Activated naive CD8-positive, alpha-beta T cell (primary cell): ENCODE data around the gene PFDN4.

ENCODE experiments used
- H3K27ac Mint-ChIP-seq: one replicate; pipeline ENCODE4 v1.8.0; 2021; ENCODE audit warnings: mixed read lengths
- H3K27me3 Mint-ChIP-seq: one replicate; pipeline ENCODE4 v1.8.0; 2021; ENCODE audit warnings: mixed read lengths
- H3K36me3 Mint-ChIP-seq: one replicate; pipeline ENCODE4 v1.8.0; 2021; ENCODE audit warnings: mixed read lengths
- H3K4me1 Mint-ChIP-seq: one replicate; pipeline ENCODE4 v1.8.0; 2021; ENCODE audit warnings: low read depth, mixed read lengths
- H3K4me3 Mint-ChIP-seq: one replicate; pipeline ENCODE4 v1.8.0; 2021; ENCODE audit warnings: mild to moderate bottlenecking, mixed read lengths
- H3K9me3 Mint-ChIP-seq: one replicate; pipeline ENCODE4 v1.8.0; 2021; ENCODE audit warnings: low read depth, mixed read lengths

Gene PFDN4, protein sequence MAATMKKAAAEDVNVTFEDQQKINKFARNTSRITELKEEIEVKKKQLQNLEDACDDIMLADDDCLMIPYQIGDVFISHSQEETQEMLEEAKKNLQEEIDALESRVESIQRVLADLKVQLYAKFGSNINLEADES

DNA sequence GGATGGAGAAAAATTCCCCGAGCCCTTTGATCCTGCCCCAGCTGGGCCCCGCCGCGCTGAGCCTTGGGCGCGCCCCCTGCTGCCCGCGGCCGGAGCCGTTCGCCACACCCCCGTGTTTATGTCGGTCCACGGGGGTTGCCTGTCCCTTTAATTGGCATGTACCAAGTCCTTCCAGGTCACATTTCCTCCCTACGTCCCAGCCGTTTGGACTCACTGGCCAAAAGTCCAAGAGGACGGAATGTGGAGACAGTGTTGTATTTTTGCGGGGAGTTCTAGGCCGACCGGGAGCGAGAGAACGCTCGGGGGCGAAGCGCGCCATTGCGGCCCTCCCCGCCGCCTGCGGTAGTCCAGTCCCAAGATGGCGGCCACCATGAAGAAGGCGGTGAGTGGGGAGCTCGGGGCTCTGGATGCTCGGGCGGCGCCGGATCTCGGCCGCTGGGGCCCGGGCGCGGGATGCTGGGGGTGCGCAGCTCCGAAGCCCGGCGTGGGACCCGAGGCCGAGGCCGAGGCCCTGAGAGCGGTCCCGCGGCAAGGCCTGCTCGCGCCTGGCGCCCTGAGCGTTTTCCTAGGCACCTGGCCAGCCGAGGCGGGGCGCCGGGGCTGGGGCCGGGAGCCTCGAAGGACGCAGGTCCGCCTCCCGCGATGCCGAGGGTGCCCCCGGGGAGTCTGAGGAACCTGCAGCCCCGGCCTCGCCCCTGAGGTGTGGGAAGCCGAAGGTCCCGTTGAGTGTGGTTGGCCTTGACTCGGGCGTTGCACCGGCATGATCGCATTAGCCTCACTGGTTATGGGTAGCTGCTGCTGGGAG lies at the start of gene PFDN4:
Gene PFDN4, plus strand, starts transcription at position 345 of the 805 bp plus-strand sequence. Its CDS starts 14 bp downstream, at position 359.
- peak within 1 kb of the TSS; percentile 100 for H3K27ac Mint-ChIP-seq
- H3K27me3 Mint-ChIP-seq: no peaks in the 10 kb centered on the region
- peaks cover 42% of the 10 kb centered on the region for H3K4me1 Mint-ChIP-seq
- peaks cover 2% of the 10 kb centered on the region for H3K36me3 Mint-ChIP-seq
- H3K9me3 Mint-ChIP-seq: no peaks in the 10 kb centered on the region
- H3K4me3 Mint-ChIP-seq: peak within 1 kb of the TSS; percentile 98

DNA sequence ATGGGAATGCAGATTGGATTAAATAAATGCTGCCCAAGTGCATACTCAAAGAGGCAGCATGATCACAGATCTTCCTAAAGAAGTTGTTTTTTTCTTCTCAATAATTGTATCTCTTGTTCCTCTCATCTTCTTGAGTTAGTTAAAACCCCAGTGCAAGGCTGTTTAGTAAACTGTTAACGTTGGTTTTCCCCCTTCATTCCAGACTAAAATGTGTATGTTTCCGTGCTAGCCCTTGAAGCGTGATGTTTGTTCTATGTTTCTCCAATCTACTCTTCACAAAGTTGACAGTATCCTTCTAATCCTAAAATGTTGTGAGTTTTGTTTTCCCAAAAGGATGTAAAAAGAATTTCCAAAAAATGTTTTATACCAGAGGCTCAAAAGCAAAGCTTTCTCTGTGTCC lies 49.7 kb upstream of the PFDN4 start:
- H3K4me1 Mint-ChIP-seq: no peaks in the 10 kb centered on the region
- H3K4me3 Mint-ChIP-seq: no peak overlapping the region
- no peak overlapping the region for H3K27ac Mint-ChIP-seq
- H3K27me3 Mint-ChIP-seq: peaks cover 13% of the 10 kb centered on the region
- H3K36me3 Mint-ChIP-seq: no peaks in the 10 kb centered on the region
- no peaks in the 10 kb centered on the region for H3K9me3 Mint-ChIP-seq

DNA sequence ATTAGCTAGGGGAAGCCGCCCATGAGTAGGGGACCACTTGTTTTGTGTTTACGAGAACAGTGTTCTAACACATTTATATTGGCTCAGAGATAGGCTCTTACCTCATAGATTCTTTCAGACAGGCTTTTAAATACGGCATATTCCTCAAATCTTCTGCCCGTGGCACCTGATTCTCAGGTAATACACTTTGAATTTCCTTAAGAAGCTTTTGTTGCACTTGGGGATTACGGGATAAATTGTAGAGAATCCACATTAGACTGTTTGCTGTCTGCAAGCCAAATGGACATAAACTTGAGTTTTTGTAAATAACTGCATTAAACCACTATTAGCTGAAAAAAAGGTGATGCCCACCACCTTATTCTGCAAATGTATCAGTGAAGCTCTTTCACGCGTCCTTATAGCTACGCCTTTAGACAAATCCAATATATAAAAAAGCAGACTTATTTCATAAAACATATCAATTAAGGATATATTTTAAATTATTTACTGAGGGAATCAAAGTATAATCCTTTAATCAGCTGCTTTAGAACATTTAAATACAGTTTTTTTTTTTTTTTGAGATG lies 49.0 kb upstream of the PFDN4 start:
- peaks cover 13% of the 10 kb centered on the region for H3K27me3 Mint-ChIP-seq
- H3K4me1 Mint-ChIP-seq: no peaks in the 10 kb centered on the region
- H3K4me3 Mint-ChIP-seq: no peak overlapping the region
- H3K9me3 Mint-ChIP-seq: no peaks in the 10 kb centered on the region
- H3K27ac Mint-ChIP-seq: no peak overlapping the region
- H3K36me3 Mint-ChIP-seq: no peaks in the 10 kb centered on the region

DNA sequence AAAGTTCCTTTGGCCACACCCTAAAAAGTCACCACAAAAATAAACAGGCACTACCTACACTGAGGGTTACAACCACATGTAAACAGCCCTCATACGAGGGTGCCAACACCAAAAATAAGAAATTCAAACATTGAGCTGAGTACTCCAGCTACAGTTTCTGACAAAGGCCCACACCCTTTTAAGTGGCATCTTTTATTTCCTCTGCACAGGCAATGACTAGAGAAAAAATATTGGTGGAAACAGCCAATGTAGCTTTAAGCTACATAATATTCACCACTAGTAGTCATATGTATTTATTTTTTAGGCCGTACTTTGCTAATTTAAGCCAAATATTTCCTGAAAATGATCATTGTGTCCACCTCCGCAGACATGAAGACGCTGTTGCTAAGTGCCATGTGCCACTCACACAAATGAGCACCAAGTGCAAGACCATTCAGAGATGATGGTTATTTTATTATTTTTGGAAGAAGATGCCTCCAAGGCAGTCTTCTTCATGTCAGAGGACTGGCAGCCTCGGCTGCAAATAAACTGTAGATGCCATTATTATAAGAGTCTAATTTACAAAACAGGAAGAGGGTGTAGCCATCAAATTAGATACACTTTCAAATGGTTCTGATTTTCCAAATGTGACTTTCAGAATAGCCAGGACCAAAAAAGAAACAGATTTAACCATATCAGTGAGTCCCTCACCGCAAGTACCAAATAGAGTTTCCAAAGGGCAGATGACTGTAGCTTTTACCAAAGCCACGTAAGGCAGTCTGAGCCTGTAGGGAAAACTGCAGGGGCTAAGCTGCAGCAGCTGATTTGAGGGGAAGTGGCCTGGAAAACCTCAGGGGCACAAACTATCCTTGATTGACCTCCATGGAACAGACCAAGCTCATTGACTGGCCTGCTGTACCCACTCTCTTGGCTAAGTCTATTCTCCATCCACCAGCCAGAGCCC lies 47.6 kb upstream of the PFDN4 start:
- no peak overlapping the region for H3K27ac Mint-ChIP-seq
- no peaks in the 10 kb centered on the region for H3K36me3 Mint-ChIP-seq
- no peaks in the 10 kb centered on the region for H3K9me3 Mint-ChIP-seq
- H3K4me1 Mint-ChIP-seq: no peaks in the 10 kb centered on the region
- H3K27me3 Mint-ChIP-seq: peaks cover 13% of the 10 kb centered on the region
- H3K4me3 Mint-ChIP-seq: no peak overlapping the region

DNA sequence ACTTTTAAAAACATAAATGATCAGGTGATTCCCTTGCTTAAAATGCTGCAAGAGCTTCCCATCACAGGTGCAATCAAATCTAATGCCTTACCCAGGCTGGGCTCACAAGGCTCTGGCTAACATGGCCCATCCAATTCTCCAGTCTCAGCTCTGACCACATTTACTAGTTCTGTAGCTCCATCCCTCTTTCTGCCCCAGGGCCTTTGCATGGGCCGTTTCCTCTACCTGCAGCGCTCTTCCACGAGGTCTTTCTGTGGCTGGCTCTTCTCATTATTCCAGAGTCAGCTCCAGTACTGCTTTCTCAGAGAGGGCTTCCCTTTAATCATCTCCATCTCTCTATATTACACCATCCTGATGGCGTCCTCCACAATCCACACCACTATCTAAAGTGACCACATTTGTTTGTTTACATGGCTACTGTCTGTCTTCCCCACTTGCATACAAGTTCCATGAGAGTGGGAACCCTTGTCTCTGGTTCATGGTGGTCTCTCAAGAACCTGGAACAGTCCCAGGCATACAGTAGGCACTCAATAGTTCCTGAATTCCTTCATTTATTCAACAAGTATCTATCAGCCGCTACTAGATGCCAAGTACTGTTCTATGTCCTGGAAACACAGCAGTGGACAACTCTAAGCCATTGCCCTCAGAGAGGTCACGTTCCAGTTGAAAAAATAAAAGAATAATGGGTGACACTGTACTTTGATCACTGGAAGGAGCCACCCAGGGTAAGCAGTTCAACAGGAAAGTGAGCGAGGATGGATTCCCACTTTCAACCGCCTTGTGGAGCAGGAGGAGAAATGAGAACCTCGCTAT lies 46.7 kb upstream of the PFDN4 start:
- no peak overlapping the region for H3K27ac Mint-ChIP-seq
- H3K9me3 Mint-ChIP-seq: no peaks in the 10 kb centered on the region
- no peaks in the 10 kb centered on the region for H3K4me1 Mint-ChIP-seq
- no peaks in the 10 kb centered on the region for H3K36me3 Mint-ChIP-seq
- H3K4me3 Mint-ChIP-seq: no peak overlapping the region
- H3K27me3 Mint-ChIP-seq: peaks cover 14% of the 10 kb centered on the region

DNA sequence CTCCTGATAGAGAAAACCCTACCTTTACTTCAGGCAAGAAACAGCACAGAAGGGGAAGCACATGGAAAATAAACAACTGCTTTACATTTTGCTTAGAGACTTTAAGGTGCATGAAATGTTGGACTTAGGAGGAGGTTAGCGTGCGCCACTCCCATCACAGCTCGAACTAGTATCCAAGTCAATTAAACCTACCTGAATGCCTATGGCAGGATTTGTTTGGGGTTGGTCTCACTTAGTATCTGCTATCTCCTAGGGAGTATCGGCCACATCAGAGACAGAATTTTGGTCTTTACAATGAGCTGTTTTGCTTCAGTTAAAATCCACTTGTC lies 46.1 kb upstream of the PFDN4 start:
- no peak overlapping the region for H3K4me3 Mint-ChIP-seq
- H3K27ac Mint-ChIP-seq: no peak overlapping the region
- no peaks in the 10 kb centered on the region for H3K36me3 Mint-ChIP-seq
- H3K27me3 Mint-ChIP-seq: peaks cover 14% of the 10 kb centered on the region
- H3K9me3 Mint-ChIP-seq: no peaks in the 10 kb centered on the region
- H3K4me1 Mint-ChIP-seq: no peaks in the 10 kb centered on the region

DNA sequence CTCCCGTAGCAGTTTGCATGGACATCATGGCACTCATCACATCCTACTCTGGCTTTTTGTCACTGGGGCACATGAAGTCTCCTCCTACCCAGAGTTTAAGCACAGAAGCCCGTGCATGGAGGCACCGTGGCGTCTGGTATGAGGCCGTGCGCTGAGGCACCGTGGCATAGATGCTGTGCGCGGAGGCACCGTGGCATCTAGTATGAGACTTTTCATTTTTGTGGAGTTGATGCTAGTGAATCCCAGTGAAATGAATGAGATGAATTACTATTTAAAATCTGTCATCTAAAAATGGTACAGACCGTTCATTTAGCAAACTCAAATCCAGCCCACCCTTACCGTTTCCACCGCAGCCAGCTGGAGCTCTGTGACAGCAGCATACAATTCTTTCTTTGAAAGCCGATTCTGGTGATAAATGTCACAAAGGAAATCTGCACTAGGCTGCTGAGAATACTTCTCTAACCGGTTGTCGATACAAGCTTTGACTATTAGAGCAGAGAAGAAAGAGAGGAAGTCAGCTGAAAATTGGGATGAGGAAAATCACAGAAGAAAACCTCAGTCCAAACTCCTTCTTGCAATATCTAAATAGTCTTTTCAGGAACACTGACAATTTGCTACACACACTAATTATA lies 45.4 kb upstream of the PFDN4 start:
- Mint-ChIP-seq H3K4me1 (no peaks in the 10 kb centered on the region), H3K27ac (no peak overlapping the region), H3K4me3 (no peak overlapping the region), H3K27me3 (peaks cover 18% of the 10 kb centered on the region), H3K9me3 (no peaks in the 10 kb centered on the region), H3K36me3 (no peaks in the 10 kb centered on the region)

DNA sequence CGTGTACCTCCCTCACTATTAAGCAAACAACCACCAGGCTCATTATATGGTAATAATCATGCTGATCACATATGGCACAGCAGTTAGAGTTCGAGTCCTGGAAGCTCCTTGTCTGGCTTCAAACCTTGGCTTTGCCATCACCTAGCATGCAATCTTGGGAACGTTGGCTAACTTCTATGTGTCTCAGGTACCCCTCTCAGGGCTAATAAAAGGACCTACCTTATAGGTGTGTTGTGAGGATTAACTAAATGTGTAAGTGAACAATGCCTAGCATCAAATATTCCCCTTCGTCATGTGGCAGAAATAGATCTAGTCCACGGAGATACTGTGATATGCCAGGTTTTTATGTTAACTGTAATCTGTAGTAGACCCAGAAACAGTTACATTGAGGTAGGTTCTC lies 44.5 kb upstream of the PFDN4 start:
- Mint-ChIP-seq H3K4me1 (no peaks in the 10 kb centered on the region), H3K4me3 (no peak overlapping the region), H3K27ac (no peak overlapping the region), H3K36me3 (no peaks in the 10 kb centered on the region), H3K9me3 (no peaks in the 10 kb centered on the region), H3K27me3 (peaks cover 25% of the 10 kb centered on the region)

DNA sequence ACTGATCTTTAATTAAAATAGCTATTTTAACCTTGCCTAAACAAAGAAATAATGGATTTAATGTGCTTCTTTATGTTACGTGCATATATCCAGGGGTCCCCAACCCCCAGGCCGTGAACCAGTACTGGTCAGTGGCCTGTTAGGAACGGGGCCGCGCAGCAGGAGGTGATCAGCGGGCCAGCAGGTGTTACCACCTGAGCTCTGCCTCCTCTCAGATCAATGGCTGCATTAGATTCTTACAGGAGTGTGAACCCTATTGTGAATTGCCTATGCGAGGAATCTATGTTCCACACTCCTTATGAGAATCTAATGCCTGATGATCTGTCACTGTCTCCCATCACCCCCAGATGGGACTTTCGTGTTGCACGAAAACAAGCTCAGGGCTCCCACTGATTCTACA lies 42.9 kb upstream of the PFDN4 start:
- H3K36me3 Mint-ChIP-seq: no peaks in the 10 kb centered on the region
- peaks cover 34% of the 10 kb centered on the region for H3K27me3 Mint-ChIP-seq
- no peak overlapping the region for H3K4me3 Mint-ChIP-seq
- no peak overlapping the region for H3K27ac Mint-ChIP-seq
- H3K9me3 Mint-ChIP-seq: no peaks in the 10 kb centered on the region
- H3K4me1 Mint-ChIP-seq: no peaks in the 10 kb centered on the region

DNA sequence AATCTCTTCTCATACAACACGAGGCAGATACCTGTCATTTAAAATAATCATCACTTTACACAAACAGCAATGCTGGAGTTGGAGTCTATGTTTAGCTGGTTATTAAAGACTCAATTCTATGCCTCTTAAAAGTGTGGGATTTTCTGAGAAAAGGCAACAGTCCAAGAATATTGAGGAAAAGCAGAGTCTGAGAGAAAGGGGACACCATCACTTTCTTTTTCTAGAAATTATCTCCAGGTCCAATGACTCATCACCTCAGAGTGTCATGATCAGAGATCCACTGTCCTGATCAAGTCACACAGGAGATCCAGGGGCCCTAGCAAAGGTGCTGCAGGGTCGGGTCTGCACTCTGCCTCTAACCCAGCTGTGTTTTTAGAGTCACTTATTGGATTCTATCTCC lies 42.1 kb upstream of the PFDN4 start:
- peaks cover 36% of the 10 kb centered on the region for H3K27me3 Mint-ChIP-seq

DNA sequence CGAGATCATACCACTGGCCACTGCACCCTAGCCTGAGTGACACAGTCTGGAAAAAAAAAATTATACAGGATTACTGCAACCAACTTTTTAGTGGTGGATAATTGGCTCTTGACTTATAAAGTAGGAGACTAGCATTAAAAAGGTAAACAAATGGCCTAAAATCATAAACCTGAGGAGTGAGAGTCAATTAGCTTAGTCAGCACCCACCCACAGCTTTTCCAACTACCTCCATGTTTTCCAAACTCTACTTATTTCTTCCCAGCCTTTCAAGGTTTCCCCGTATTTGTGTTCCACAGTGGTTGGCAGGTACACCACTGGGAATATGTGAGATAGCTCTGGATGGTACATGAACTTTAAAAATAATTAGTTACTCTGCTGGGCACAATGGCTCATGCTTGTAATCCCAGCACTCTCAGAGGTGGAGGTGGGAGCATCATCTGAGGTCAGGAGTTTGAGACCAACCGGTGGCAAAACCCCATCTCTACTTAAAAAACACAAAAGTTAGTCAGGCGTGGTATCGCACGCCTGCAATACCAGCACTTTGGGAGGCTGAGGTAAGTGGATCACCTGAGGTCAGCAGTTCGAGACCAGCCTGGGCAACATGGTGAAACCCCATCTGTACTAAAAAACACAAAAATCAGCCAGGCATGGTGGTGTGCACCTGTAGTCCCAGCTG lies 40.8 kb upstream of the PFDN4 start:
- no peak overlapping the region for H3K27ac Mint-ChIP-seq
- H3K4me1 Mint-ChIP-seq: peaks cover 2% of the 10 kb centered on the region
- H3K27me3 Mint-ChIP-seq: peaks cover 37% of the 10 kb centered on the region
- no peaks in the 10 kb centered on the region for H3K9me3 Mint-ChIP-seq
- no peak overlapping the region for H3K4me3 Mint-ChIP-seq
- H3K36me3 Mint-ChIP-seq: no peaks in the 10 kb centered on the region

More for the DNA sequence above, 42.1 kb upstream of the PFDN4 start:
- Mint-ChIP-seq H3K27ac (no peak overlapping the region), H3K36me3 (no peaks in the 10 kb centered on the region), H3K4me1 (no peaks in the 10 kb centered on the region), H3K4me3 (no peak overlapping the region), H3K9me3 (no peaks in the 10 kb centered on the region)

DNA sequence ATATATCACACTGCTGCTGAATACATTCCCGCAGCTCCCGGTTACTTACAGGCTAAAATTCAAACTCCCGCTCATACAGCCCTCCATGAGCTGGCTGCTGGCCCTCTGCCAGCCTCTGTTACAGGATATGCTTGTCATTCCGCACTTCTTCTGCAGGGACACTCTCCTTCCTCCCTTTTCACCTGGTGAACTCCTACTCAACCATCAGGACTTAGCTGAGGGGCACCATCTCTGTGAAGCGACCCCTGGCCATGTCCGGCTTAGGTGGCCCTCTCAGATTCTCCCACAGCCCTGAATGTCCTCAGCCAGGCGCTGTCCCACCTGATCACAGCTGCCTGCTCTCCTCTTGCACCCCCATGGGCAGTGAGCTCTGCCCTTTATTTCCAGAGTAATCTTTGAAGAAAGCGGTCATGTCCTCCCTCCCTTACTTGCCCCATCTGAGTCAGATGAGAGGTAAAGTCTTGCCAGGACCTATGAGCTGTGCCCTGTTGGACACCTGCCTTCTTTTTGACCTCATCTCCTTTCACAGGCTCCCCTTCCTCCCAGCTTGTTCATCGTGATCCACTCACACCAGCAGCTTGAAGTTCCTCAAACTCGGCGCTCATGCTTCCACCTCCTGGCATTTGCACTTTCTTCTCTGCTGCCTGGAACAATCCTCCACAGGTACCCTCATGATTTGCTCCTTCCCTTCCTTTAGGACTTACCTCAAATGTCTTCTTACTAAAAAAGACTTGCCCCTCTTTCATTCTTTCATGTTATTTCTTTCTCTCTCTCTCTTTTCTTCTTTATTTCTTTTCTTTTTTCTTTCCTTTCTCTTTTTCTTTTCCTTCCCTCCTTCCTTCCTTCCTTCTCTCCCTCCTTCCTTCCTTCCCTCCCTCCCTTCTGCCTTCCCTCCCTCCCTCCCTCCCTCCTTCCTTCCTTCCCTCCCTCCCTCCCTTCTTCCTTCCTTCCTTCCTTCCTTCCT lies 39.7 kb upstream of the PFDN4 start:
- H3K27me3 Mint-ChIP-seq: peaks cover 45% of the 10 kb centered on the region
- no peaks in the 10 kb centered on the region for H3K36me3 Mint-ChIP-seq
- peaks cover 8% of the 10 kb centered on the region for H3K4me1 Mint-ChIP-seq
- H3K9me3 Mint-ChIP-seq: no peaks in the 10 kb centered on the region
- H3K27ac Mint-ChIP-seq: no peak overlapping the region
- no peak overlapping the region for H3K4me3 Mint-ChIP-seq
